ENCODE measurements around the gene ASCL2. TPM values are rescaled to one million over a fixed set of nuclear protein-coding genes. Genes with fewer than 3 reads are reported as not detected.

The ASCL2 gene
- total RNA-seq, 1 donor, result 6.7 TPM

DNA sequence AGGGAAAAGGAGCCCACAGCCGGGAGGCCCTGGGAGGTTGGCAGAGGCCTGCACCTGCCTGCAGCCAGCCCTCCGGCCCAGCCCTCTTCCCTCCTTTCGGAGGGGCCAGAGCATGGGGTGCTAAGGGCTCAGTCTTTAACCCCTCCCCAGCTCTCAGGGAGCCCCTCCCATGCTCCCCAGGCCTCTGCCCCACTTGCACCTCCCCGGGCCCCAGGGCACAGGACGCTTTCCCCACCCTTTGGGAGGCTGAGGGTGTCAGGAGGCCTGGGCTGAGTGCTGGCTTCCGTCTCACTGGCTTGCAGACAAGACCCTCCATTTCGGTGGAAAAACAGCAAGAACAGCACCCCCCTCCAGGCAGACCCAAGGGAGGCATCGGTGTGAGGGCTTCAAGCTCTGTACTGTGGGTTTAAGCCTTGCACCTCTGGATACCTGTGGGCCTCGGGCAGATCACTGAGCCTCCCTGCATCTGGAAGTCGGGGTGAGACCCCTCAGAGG is 7.3 kb downstream of the ASCL2 start:
- no peak for DNase-seq (ENCODE audit: low read depth in 2 of 3, low spot score in 2 of 3)

DNA sequence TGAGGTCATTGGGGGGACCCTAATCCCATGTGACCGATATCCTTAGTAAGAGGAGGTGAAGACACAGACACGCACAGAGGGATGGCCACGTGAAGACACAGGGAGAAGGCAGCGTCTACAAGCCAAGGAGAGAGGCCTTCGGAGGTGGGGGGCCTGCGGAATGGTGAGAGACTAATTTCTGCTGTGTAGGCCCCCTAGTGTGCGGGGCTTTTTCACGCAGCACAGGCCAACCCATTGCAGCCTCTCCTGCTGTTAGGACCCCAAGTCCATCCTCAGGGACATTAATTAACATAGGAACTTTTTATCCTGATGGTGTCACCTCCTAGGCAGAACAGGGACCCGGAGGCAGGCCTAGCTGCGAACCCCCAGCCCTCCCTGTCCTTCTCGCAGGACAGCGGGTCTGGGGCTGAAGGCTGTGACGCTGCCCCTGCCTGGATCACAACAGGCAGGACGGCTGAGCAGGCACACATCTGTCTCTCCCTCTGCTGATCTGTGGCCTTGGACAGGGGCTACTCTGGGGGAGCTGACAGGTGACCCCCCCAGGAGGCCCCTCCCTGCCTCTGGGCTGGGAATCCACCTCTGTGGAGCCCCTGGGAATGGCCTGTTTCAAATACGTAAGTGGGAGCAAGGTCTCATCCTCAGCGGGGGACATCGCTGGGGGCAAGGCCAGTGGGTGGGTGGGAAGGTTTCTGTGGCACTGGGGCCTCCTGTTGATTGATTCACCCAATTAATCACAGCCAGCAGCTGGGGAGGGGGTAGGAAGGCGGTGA is 7.9 kb downstream of the ASCL2 start:
- DNase-seq (ENCODE audit: low read depth in 2 of 3, low spot score in 2 of 3), result no peak

DNA sequence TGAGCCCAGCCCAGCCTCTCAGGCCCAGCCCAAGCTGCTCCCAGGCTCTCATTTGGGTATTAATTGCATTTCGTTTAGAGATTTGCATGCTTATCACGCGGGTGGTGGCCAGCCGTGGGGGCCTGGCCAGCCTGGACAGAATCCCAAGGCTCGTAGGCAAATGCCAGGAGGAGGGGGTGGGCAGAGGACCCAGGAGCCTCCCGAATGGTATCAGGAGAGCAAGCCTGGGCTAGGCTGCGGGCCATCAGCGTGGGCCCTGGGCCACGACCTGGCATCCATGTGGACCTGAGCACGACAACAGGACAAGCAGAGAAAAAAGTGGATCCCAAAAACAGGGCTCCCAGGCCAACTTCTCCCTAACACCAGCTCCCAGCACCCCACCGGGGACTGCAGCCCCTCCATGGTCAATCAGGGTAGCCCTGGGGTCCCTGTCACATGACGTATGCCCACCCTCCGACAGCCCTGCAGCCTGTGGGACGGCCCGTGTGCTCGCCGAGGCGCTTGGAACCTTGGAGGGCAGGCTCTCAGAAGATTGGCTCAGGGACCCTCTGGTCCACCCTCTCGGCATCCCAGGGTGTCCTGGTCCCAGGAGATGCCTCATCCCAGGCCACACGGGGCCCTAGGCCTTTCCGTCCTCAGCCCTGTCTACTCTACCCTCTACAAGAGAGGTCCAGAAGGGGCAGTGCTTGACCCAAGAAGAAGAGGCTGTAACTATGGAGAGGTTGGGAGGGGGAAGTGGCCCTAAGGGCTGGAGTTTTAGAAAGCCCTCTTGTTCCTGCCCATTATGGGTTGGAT is 8.8 kb downstream of the ASCL2 start:
- DNase-seq (ENCODE audit: low read depth in 2 of 3, low spot score in 2 of 3), result no peak

DNA sequence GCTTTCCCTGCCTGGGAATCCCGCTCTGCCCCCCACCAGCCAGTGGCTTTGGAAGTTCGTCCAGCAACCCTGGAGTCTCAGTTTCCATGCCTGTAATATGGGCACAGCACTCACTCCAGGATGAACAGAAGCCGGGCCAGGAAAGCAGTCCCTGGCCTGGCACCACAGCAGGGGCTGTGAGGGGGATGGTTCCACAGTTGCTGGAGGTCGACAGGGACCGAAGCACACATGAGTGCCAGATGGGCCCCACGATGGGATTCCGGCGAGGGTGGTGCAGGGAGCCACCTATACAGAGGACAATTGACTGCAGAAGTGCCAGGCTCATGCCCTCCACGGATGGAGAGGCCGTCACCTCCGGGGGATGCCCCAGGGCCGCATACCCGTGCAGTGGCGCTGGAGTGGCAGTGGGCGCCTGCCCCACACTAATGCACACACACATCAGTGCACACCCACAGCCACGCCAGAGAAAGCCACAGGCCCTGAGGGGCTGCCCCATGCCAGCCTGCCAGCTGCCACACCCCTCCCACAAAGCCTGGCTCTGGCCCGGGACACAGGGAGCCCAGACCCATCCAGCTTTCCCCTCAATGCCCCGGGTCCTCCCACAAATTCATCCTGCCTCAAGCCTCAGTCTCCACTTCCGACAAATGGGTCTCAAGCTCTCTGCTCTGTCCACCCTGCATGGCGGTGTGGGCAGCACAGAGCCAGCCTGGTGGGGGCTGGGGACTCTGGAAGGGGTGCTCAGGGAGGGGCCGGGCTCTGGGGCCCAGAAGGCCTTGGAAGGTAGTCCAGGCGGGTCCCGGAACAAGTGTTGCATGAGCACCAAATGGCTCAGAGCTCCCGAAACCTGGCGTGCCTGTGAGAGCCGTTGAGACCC is 9.7 kb downstream of the ASCL2 start:
- DNase-seq (ENCODE audit: low read depth in 2 of 3, low spot score in 2 of 3), result no peak

DNA sequence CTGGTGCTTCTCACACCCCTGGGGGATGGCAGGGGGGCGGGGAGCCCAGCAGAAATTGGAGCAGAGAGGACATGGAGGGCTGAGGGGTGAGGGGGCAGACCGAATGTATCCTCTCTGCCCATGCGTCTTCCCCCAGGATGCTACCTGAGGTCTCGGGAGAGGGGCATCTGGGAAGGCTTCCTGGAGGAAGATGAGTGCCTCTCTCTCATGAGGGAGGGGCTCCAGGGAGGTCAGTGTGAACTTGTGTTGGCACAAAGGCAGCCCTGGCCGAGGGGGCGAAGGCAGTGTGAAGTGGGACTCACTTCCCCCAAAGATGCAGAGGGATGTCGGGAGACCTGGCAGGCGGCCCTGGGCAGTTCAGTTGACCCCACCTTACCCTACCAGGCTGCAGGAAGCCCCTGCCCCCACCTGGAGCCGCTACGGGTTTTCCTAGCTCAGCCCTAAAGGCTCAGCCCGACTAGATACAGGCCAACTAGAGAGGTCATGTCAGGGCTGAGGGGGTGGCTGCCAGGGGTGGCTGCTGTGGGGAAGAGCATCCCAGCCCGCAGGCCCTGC is 10.4 kb downstream of the ASCL2 start:
- no peak for DNase-seq (ENCODE audit: low read depth in 2 of 3, low spot score in 2 of 3)

DNA sequence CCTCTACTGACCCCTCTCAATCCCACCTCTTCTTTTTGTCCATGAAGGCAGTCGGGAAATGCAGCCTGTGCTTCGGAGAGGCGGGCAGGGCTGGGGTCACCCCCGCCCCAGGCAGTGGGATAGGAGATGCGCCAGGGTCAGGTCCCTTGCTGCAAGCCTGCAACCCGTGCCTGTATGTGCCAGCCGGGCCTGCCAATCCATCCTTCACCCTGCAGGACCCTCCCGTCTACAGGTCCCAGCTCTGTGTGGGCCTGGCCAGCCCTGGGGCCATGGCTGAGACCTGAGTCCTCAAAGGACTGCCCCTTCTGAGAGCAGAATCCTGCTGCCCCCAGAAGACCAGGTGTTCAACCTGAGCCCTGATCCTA is 10.9 kb downstream of the ASCL2 start:
- no peak for DNase-seq (ENCODE audit: low read depth in 2 of 3, low spot score in 2 of 3)

DNA sequence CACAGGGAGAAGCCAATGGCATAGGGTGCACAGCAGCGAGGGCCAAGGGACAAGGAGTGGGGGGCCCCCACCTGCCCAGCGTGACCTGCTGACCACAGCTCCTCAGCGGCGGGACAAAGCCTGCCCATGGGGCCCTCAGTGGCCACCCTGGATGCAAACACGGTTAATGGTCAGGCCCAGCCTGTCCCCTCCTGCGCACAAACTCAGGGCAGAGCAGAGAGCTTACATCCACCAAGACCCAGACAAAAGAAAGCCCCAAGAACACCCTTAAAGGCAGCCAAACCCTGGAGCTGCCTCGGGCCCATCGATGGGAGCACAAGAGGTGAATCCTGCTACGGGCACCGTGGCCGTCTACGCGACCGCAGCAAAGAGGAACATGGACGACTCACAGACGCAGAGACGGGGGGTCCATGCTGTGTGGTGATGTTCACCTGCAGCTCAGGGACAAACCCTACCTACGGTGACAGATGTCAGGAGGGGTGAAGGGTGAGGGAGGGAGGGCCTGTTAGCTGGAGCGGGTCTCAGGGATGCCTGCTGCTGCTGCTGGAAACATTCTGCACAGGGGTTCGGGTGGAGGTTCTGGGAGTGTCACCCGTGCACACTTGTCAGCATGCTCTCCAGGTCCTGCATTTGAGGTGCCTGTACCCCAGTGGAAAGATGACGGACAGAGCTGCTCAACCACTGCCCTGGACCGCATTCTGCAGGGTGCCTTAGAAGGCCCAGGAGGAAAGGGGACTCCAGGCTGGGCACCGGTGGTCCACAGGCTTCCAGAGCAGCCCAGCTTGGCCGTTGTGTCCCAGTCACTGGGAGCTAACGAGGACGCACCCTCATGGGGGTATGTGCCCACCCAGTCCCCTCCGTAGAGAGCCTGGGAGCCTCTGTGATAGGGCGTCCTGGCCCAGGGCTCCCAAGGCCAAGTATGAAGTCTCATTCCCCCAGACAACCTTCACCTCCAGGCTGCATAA is 11.6 kb downstream of the ASCL2 start:
- DNase-seq (ENCODE audit: low read depth in 2 of 3, low spot score in 2 of 3), result no peak

DNA sequence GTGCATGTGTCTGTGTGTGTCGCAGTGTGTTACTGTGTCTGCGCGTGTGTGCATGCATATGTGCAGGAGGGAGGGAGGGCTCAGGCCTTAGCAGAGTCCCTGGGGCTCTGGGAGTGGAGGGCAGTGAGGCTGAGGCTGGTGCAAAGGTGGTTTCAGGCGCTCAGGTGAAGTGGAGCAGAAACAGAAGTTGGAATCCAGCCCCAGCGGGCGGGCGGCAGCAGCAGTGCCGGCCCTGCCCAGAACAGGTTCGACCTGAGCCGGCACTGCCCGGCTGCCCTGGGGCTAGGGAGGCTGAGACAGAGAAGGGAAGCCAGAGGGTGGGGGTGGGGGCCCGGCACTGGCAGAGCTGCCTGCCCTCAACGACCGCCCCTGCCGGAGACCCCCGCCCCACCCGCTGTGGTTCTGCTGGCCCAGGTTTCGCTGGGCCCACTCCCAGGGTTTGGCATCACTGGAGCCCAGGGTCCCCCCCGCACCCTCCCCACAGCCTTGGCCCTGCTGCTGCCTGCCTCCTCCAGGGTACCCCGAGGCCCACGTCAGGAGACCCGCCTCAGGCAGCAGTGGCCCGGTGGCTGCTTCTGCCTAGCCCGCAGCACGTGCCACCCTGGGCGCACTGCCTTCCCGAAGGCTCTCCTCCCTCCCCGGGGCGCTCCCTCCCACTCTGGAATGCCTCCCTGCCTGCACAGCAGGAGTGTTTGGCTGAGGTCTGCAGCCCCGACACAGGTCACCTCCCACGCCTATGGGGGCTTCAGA is 13.3 kb downstream of the ASCL2 start:
- no peak for DNase-seq (ENCODE audit: low read depth in 2 of 3, low spot score in 2 of 3)

DNA sequence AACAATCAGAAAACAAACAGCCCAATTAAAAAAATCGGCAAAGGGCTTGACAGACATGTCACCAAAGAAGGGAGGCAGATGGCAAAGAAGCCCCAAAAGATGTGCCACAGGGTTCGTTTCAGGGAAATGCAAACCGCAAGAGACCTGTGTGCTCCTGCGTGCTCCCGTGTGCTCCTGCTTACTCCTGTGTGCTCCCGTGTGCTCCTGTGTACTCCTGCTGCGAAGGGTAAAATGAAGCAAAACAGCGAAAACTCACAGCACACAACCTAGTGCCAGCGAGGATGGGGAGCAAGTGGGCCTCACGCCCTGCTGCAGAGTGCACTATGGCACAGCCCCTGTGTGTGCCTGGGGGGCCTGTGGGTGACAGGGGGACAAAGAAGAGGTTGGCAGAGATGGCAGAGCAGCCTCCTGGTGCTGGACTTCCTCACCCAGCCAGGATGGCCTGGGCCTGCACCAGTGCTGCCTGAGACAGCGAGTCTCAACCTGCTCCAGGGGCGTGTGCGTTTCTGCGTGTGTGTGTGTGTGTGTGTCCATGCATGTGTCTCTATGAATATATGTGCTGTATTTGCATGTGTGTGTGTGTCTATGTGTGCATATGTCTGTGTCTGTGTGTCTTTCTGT is 14.0 kb downstream of the ASCL2 start:
- no peak for DNase-seq (ENCODE audit: low read depth in 2 of 3, low spot score in 2 of 3)

DNA sequence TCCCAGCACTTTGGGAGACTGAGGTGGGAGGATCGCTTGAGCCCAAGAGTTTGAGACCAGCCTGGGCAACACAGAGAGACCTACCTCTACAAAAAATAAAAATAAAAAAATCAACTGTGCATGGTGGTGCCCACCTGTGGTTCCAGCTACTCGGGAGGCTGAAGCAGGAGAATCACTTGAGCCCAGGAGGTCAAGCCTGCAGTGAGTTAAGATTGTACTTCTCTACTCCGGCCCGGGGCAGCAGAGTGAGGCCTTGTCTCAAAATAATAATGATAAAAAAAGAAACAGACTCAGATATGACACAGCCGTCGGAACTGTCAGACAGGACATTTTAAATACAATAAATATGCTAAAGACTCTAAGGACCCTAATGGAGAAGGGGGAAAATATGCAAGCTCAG is 18.4 kb downstream of the ASCL2 start:
- no peak for DNase-seq (ENCODE audit: low read depth in 2 of 3, low spot score in 2 of 3)

DNA sequence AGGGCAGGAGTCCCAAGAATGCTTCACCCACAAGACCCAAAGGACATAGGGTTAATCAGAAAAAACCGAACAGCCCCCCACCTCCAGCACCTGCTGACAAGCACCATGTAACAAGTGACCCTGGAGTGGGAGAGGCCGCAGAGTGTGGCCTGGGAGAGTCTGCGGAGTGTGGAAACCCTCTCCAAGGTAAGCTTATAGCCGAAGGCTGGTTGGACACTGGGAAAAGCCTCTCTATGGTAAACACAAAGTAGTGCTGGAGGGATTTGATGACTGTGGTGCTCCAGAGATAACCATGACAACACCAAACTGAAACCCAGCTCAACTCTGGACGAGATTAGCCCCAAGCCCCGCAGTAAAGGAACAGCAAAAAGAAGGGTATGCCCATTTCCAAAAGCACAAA is 19.2 kb downstream of the ASCL2 start:
- DNase-seq (ENCODE audit: low read depth in 2 of 3, low spot score in 2 of 3), result no peak

DNA sequence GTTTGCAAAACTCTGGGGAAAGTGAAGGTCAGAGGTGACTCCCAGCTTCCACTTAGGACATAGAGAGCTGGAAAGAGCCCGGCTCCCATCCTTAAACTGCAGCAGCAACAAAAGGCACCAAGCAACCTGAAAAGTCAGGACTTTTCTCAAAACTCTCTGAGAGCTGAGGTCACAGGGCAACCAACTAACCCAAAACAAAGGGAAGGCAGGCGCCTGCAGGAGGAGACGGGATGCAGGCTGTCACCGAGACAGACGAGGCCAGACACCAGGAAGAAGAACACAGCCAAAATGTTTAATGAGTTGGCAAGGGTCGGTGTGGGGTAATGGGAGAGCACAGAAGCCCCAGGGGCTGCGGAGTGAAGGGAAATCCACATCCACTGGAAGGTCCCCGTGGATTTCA is 19.9 kb downstream of the ASCL2 start:
- DNase-seq (ENCODE audit: low read depth in 2 of 3, low spot score in 2 of 3), result no peak

DNA sequence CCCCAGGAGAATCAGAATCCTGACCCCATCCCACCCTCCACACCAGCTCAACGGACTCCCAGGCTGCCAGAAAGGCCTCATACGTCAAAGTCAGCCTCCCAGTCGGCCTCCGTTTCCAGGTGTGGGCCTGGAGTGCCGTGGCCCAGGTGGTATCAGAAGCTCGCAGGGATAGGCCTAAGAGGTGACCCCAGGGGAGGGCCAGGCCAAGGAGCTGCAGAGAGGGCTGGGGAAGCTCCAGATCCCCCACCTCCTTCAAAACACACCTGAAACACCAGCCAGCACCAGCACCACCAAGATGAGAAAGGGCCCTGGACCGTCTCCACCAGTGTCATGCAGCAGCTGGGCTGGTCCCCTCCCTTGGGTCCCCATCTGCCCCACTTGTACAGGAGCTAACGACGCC is 20.3 kb downstream of the ASCL2 start:
- DNase-seq (ENCODE audit: low read depth in 2 of 3, low spot score in 2 of 3), result no peak

DNA sequence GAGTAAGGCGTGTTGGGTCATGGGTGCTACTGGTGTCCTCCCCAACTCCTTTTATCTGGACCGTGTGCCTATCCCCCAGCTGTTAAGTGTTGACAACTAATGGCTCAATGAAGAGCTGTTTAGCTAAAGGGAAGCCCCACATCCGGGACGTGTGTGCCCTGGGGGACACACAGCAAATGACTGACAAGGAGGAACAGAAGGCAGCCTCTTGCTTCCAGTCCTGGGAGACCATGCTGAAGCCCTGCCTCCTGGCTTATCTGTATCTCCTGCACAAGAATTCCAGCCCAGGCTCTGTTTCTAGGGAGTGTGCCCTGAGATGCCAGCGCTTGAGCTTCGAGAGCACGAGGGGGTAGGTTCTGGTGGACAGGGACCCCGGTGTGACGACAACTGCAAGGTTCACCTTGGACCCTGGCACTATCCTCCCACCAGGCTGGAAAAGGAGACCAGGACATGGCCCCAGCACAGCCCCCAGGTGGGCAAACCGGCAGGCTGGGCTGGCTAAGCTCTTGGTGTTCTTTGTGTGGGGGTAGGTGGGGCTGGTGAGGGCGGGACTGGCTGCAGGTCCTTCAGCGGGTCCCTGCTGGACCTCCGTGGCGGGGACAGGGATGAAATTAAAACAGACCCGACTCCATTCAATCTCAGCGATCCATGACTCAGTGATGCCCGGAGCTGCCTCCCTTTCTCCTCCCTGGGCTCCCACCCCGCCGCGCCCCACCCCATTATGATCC is 21.0 kb downstream of the ASCL2 start:
- DNase-seq (ENCODE audit: low read depth in 2 of 3, low spot score in 2 of 3), result no peak

DNA sequence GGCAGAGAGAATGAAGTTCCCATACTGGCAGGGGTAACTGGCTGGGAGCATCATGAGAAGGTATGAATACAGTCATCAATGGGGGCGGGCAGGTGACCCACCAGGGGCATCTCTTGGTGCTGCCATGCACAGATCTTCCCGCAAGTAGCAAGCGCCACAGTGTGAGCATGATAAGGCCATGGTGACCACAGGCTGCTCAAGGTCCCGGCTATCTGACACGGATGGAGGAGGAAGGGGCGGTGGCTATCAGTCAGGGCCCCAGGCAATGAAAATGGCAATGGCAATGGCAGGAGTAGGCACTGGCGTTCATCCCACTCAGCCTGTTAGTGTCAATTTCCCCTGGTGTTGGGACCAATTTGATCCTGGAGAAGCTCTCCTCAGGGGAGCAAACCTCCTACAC is 21.6 kb downstream of the ASCL2 start:
- DNase-seq (ENCODE audit: low read depth in 2 of 3, low spot score in 2 of 3), result no peak

DNA sequence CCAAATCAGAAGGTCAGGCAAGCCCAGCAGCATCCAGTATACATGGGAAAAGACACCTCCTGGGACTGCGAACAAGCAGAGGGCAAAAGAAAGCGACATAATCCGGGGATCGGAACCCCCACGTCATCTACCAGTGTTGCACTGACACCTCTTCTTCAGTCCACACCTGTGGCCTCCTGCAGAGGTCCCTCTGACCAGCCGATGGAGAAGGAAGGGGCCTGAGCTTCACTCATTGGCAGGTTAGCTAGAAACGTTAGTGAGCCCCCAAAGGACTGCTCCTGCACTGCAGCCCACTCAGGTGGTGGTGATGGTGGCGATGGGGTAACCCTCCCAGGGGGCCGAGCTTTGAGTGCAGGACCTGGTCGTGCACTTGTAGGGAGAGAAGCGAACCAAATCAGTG is 22.1 kb downstream of the ASCL2 start:
- no peak for DNase-seq (ENCODE audit: low read depth in 2 of 3, low spot score in 2 of 3)

DNA sequence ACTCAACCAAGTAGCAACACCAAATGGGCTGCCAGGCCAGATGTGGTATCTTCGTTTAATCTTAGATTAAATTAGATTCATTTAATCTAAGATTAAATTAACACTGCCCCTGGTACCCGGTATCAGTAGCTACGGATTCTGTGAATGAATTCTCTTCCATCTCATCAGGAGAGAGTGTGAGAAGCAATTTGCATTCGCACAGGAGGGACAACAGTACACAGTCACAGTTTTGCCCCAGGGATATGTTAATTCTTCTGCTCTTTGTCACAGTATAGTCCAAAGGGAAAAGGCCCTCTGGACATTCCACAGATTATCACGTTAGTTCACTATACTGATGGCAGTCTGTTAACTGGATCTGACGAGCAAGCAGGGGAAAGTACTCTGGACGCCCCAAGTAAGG is 22.9 kb downstream of the ASCL2 start:
- DNase-seq (ENCODE audit: low read depth in 2 of 3, low spot score in 2 of 3), result no peak

DNA sequence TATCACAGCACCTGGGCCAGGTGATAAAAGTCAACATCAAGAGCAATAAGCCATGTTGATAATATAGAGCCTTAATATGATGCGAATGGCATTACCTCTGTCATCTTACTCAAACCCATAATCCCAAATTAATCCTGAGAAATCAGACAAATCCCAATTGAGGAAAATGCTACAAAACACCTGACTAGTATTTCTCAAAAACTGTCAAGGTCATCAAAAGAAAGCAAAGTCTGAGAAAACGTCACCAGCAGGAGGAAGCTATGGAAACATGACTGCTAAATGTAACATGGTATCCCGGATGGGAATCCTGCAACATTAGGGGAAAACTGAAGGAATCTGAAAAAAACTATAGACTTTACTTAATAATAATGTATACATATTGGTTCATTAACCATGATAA is 29.6 kb downstream of the ASCL2 start:
- DNase-seq (ENCODE audit: low read depth in 2 of 3, low spot score in 2 of 3), result no peak

Data from hematopoietic multipotent progenitor cell (in vitro differentiated cells).